Astrocyte of the spinal cord (primary cell): Measurements from ENCODE around the gene NKX2-2.

ENCODE experiments used
- DNase-seq: peaks from one replicate; pipeline ENCODE4 v3.0.0; 2011; ENCODE audit warnings: low read depth, low spot score
- H3K4me3 ChIP-seq: 2 replicates; pipeline ENCODE4 v1.5.1; 2011; ENCODE audit warnings: low read depth, mild to moderate bottlenecking, low read length, moderate library complexity
- in situ Hi-C: cut with HindIII; loops from 2 replicates; pipeline ENCODE4 v1.10.0; 2017; ENCODE audit warnings: low sequenced_read_pairs
- TF ChIP-seq, protein P1 (sequence below): IDR thresholded peaks from 2 replicates; pipeline ENCODE4 v1.5.1; 2012; ENCODE audit warnings: low read depth, mild to moderate bottlenecking, low read length, inconsistent platforms

The NKX2-2 gene

DNA sequence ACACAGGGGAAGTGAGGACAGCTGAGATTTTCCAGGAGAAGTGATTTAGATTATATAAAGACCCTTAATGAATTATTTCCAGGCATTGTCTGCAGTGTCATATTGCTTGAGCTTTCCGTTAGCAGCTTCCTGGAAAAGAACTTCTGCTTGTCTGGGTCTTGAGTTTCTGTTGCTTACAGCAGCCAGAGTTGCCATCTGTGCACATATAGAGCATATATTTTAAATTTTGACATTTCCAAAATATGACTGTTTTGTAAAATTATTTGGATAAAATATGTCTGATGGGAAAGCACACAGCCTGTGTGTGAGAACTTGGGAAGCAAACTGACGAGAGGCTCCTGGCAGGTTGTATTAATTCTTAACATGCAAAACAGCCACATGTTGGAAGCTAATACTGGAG is 21.0 kb upstream of the NKX2-2 start:
- in situ Hi-C loops: no loop called here
- TF ChIP-seq, protein P1, sequence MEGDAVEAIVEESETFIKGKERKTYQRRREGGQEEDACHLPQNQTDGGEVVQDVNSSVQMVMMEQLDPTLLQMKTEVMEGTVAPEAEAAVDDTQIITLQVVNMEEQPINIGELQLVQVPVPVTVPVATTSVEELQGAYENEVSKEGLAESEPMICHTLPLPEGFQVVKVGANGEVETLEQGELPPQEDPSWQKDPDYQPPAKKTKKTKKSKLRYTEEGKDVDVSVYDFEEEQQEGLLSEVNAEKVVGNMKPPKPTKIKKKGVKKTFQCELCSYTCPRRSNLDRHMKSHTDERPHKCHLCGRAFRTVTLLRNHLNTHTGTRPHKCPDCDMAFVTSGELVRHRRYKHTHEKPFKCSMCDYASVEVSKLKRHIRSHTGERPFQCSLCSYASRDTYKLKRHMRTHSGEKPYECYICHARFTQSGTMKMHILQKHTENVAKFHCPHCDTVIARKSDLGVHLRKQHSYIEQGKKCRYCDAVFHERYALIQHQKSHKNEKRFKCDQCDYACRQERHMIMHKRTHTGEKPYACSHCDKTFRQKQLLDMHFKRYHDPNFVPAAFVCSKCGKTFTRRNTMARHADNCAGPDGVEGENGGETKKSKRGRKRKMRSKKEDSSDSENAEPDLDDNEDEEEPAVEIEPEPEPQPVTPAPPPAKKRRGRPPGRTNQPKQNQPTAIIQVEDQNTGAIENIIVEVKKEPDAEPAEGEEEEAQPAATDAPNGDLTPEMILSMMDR: no peak
- no peak for DNase-seq
- no peak overlapping the region for H3K4me3 ChIP-seq

DNA sequence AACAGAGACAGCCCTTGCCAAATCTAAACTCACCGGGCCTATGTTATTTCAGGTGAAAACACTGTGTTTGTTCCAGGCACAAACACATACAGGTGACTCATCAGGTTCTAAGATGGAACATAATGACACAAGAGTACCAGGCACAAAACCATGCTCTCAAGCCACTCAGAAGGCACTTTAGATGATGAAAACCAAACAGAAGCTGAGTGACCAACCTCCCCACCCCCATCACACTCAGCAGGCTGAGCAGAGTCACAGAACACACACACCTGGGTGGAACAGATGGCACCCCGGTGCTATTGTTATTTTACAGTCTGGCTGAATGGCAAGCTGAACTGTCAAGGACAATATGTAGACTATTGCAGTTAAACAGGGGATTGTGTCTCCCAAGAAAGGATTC is 20.6 kb upstream of the NKX2-2 start:
- in situ Hi-C loops: no loop called here
- H3K4me3 ChIP-seq: no peak overlapping the region
- no peak for DNase-seq
- TF ChIP-seq, protein P1: no peak

DNA sequence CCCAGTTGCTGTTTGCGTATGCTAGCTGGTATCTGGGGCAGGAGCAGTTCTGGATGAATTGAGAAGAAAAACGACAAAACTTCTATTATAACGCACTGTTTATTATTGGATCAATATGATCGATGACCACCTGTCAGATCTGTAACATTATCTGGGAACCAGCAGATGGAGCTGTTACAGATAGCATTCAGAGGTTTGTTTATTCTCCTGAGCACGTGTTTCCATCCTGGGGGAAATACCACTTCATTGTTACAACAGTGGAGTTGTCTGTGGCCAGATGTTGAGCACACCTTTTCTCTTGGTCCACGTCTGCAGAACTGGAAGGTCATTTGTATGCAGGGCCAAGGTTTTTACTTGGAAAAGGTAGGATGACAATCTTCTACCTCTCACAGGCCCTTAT is 16.0 kb upstream of the NKX2-2 start:
- H3K4me3 ChIP-seq: no peak overlapping the region
- TF ChIP-seq, protein P1: no peak
- in situ Hi-C loops: no loop called here
- no peak for DNase-seq

DNA sequence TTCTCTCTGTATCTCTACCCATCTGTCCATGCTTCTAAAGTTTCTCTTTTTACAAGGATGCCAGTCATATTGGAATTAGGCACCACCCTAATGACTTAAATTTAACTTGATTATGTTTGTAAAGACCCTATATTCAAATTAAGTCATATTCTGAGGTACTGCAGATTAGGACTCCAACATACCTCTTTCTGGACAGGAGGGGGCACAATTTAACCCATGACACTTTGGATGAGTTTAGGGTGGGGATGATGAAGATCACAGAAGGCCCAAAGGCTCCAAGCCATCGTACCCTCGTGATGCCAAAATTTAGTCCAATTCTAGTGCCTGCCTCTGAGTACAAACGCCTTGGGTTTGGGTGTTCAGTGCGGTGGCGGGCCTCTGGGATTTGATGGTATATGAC is 15.0 kb upstream of the NKX2-2 start:
- TF ChIP-seq, protein P1: no peak
- H3K4me3 ChIP-seq: no peak overlapping the region
- no peak for DNase-seq
- in situ Hi-C loops: no loop called here

DNA sequence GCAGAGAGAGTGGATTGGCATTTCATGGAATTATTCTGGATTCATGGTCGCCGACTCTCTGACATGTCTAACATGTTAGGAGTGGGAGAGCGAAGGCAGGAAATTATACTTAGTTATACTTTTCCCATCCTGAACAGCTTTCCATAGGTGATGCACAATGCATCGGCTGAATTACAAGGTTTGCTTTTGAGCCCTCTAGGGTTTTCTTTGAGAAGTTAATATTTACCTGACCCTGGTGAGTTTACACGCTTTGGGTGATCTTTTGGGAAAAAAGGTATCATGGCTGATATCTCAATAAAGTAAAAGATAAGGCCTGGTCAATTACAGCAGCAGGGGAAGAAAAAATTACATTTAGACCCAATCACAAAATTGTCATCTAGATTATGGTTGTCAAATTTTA is 14.0 kb upstream of the NKX2-2 start:
- H3K4me3 ChIP-seq: no peak overlapping the region
- TF ChIP-seq, protein P1: no peak
- in situ Hi-C loops: no loop called here
- DNase-seq: no peak

DNA sequence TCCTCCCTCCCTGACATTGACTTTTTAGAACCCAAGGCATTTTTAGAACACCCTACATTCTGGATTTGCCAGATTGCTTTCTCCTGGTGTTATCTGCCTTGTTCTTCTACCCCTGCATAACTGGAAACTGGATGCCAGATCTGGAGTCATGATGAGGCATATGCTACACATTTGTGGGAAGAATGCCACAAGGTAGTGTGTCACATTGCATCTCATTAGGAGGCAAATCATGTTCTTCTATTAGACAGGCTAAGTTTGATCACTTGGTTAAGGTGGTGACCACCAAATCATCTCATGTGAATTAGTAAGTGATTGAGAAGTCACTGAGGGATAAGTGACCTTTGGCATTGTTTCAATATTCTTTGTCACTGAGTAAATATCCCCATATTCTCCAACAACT is 12.9 kb upstream of the NKX2-2 start:
- in situ Hi-C loops: no loop called here
- TF ChIP-seq, protein P1: no peak
- DNase-seq: no peak
- H3K4me3 ChIP-seq: no peak overlapping the region

DNA sequence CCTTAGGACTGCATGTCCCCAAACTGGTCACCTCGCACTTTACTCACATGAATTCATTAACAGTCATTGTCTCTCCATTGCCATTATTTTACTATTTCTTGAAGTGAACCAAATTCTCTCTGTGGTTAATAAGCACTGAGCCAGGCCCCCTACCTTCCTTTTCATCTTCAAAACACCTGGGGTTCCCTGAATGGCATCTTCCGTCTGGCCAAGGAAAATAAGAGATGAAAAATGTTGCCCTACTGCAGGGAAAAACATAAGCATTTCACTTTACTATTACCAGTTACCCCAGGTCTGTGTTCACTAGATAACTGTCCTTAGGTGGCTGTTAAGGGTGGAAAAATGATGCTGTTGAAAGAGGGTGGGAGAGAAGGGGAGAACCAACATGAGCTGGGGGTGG is 10.0 kb upstream of the NKX2-2 start:
- no peak for DNase-seq
- TF ChIP-seq, protein P1: no peak
- H3K4me3 ChIP-seq: no peak overlapping the region
- in situ Hi-C loops: no loop called here
